PC-9 (cell line): ENCODE results near the gene CTBP2.

Source experiments
- CTCF ChIP-seq: fragments of 200-600 bp; sonication (generic); conservative IDR thresholded peaks from 2 replicates; pipeline ENCODE4 v1.6.1; 2017; ENCODE audit warnings: mixed run types, antibody characterized with exemption, mild to moderate bottlenecking, moderate library complexity
- EZH2 ChIP-seq: fragments of 200-600 bp; sonication (generic); IDR thresholded peaks from 2 replicates; pipeline ENCODE4 v1.8.0; 2017; ENCODE audit warnings: antibody characterized with exemption, low read depth

GRCh38 chr10:124998624-124999291 lies 161.6 kb downstream of the CTBP2 start:
- TF ChIP-seq CTCF: no peak
- TF ChIP-seq EZH2: no peak
